Suprapubic skin (tissue), 4 donors: ENCODE measurements around the gene CCDC102B.

Experiments
- EP300 ChIP-seq: sonication (generic); formaldehyde crosslinking; IDR thresholded peaks from one replicate; pipeline ENCODE4 v1.6.1; 2017; ENCODE audit warnings: antibody characterized with exemption
- POLR2AphosphoS5 ChIP-seq, 3 donors: sonication (generic); formaldehyde crosslinking; IDR thresholded peaks; one replicate each; pipeline ENCODE4 v1.6.1; 2017; ENCODE audit warnings: antibody characterized with exemption in 3 of 3
- TF ChIP-seq, protein P1 (sequence below), 2 donors: fragments of 200-600 bp in 1 of 2; fragments of 450-650 bp in 1 of 2; sonication (generic) in 1 of 2; IDR thresholded peaks; one replicate each; pipeline ENCODE4 v1.5.1; 2016 to 2019; ENCODE audit warnings: antibody characterized with exemption in 2 of 2, mild to moderate bottlenecking in 1 of 2, moderate library complexity in 1 of 2

DNA sequence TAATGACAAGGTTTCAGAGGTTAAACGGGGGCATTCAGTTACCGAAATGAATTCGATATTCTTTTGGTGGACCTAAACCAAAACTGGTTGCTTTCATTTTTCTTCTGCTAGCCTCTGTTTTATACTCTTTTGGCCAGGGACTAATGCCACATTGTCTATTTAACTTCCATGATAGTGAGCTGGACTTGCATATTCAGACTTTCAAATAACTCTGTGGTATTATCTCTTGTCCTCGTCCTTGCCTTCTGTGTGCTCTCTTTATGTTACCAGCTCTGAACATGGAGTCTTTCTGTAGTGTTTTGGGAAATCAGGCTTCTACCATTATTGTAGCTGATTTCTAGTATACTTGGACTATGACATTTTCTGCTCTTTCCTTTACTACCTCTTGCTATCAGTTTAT is 75.1 kb downstream of the CCDC102B start:
- TF ChIP-seq POLR2AphosphoS5 (IDR thresholded peaks at IDR 0.05) (no peak), EP300 (no peak)
- TF ChIP-seq, protein P1, sequence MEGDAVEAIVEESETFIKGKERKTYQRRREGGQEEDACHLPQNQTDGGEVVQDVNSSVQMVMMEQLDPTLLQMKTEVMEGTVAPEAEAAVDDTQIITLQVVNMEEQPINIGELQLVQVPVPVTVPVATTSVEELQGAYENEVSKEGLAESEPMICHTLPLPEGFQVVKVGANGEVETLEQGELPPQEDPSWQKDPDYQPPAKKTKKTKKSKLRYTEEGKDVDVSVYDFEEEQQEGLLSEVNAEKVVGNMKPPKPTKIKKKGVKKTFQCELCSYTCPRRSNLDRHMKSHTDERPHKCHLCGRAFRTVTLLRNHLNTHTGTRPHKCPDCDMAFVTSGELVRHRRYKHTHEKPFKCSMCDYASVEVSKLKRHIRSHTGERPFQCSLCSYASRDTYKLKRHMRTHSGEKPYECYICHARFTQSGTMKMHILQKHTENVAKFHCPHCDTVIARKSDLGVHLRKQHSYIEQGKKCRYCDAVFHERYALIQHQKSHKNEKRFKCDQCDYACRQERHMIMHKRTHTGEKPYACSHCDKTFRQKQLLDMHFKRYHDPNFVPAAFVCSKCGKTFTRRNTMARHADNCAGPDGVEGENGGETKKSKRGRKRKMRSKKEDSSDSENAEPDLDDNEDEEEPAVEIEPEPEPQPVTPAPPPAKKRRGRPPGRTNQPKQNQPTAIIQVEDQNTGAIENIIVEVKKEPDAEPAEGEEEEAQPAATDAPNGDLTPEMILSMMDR (IDR thresholded peaks at IDR 0.05), result no peak
